Fibroblast of lung (primary cell): ENCODE results near the gene DHX16.

Source experiments
- CTCF ChIP-seq, 2 donors: IDR thresholded peaks in 1 of 2; conservative IDR thresholded peaks in 1 of 2; 1 replicate in 1 of 2; 2 replicates in 1 of 2; pipeline ENCODE4 v1.5.1; 2011 to 2012; ENCODE audit warnings: low read length in 2 of 2, control low read depth in 1 of 2, inconsistent platforms in 1 of 2, low read depth in 1 of 2, mild to moderate bottlenecking in 1 of 2
- EZH2 ChIP-seq: IDR thresholded peaks from 2 replicates; pipeline ENCODE4 v1.5.1; 2012; ENCODE audit warnings: low read length, control low read depth, mild to moderate bottlenecking; ENCODE audit errors: missing control alignments

- TF ChIP-seq CTCF (conservative IDR thresholded peaks at IDR 0.05 in 1 of 2, IDR thresholded peaks at IDR 0.05 in 1 of 2; ENCODE audit: low read depth in 1 of 2, low read length in 2 of 2) (no peak), EZH2 (no peak)
These were observed 55.1 kb downstream of the DHX16 start, which contains the start of gene MRPS18B for GRCh38 chr6:30617565-30618269.
